NCI-H1694 (cell line): ENCODE data around the gene AJAP1.
A peak's percentile ranks its signal among the peaks of the same experiment; 100 is the strongest.

Experiments used
- DNase-seq: peaks from one replicate; lab custom pipeline; 2025; lab: John Stamatoyannopoulos, UW

AJAP1 gene

GRCh38 chr1:4630561-4630960, 23.8 kb upstream of the AJAP1 start:
- DNase-seq, result no peak

- no peak for DNase-seq
Measured at GRCh38 chr1:4631321-4631720, 23.1 kb upstream of the AJAP1 start.

- no peak for DNase-seq
Measured at GRCh38 chr1:4633346-4633745, 21.1 kb upstream of the AJAP1 start.

GRCh38 chr1:4634156-4634792, 20.1 kb upstream of the AJAP1 start:
- no peak for DNase-seq

GRCh38 chr1:4634793-4635406, 19.5 kb upstream of the AJAP1 start:
- no peak for DNase-seq

- no peak for DNase-seq
Measured at GRCh38 chr1:4636186-4636585, 18.2 kb upstream of the AJAP1 start.

- no peak for DNase-seq
Measured at GRCh38 chr1:4636644-4637380, 17.6 kb upstream of the AJAP1 start.

- no peak for DNase-seq
Measured at GRCh38 chr1:4637616-4638344, 16.6 kb upstream of the AJAP1 start.

- DNase-seq, result no peak
Measured at GRCh38 chr1:4638345-4638729, 16.1 kb upstream of the AJAP1 start.

GRCh38 chr1:4640931-4641330, 13.5 kb upstream of the AJAP1 start:
- DNase-seq, result no peak

GRCh38 chr1:4647391-4647790, 7.0 kb upstream of the AJAP1 start:
- no peak for DNase-seq

- no peak for DNase-seq
Measured at GRCh38 chr1:4648657-4649056, 5.8 kb upstream of the AJAP1 start.

- no peak for DNase-seq
Measured at GRCh38 chr1:4650481-4650880, 3.9 kb upstream of the AJAP1 start.

- no peak for DNase-seq
Measured at GRCh38 chr1:4650981-4651380, 3.4 kb upstream of the AJAP1 start.

GRCh38 chr1:4652631-4653327, 1.6 kb upstream of the AJAP1 start:
- peak; percentile 13 for DNase-seq

GRCh38 chr1:4653328-4653660, 1.1 kb upstream of the AJAP1 start:
- no peak for DNase-seq

- DNase-seq, result no peak
Measured at GRCh38 chr1:4654764-4655673, 610 bp downstream of the AJAP1 start.

- peak; percentile 59 for DNase-seq
Measured at GRCh38 chr1:4655674-4656532, 1.5 kb downstream of the AJAP1 start.

- no peak for DNase-seq
Measured at GRCh38 chr1:4656533-4657140, 2.2 kb downstream of the AJAP1 start.
